T-helper 9 cell (primary cell): ENCODE data around the gene PHF2.

Source experiments
- DNase-seq: peaks from one replicate; pipeline ENCODE4 v3.0.0-alpha.2; 2020
- total RNA-seq, 2 donors: gene quantifications; one replicate each; lab custom pipeline; 2026; lab: John Stamatoyannopoulos, UW

Gene PHF2
- total RNA-seq = 76.3 to 86.6 reads per million in 2 donors

GRCh38 chr9:93576258-93577077, at the start of gene PHF2:
Gene PHF2, plus strand, starts transcription at chr9:93576584. Its CDS starts 190 bp downstream, at chr9:93576774.
- DNase-seq = peak; percentile 20

GRCh38 chr9:93531374-93531773, 45.0 kb upstream of the PHF2 start:
- no peak for DNase-seq

GRCh38 chr9:93532141-93532540, 44.2 kb upstream of the PHF2 start:
- no peak for DNase-seq

- no peak for DNase-seq
These were observed 42.5 kb upstream of the PHF2 start for GRCh38 chr9:93533863-93534262.

GRCh38 chr9:93536167-93536566, 40.2 kb upstream of the PHF2 start:
- DNase-seq = no peak

- DNase-seq = no peak
These were observed 39.5 kb upstream of the PHF2 start for GRCh38 chr9:93536874-93537273.

- no peak for DNase-seq
These were observed 36.1 kb upstream of the PHF2 start for GRCh38 chr9:93540305-93540704.

- no peak for DNase-seq
These were observed 35.4 kb upstream of the PHF2 start for GRCh38 chr9:93541005-93541404.

GRCh38 chr9:93541581-93542349, 34.6 kb upstream of the PHF2 start:
- DNase-seq = no peak

- DNase-seq = no peak
These were observed 33.3 kb upstream of the PHF2 start for GRCh38 chr9:93543117-93543516.

- no peak for DNase-seq
These were observed 30.0 kb upstream of the PHF2 start for GRCh38 chr9:93546356-93546755.

- DNase-seq = no peak
These were observed 26.8 kb upstream of the PHF2 start for GRCh38 chr9:93549611-93550010.

GRCh38 chr9:93552923-93553322, 23.5 kb upstream of the PHF2 start:
- no peak for DNase-seq

- DNase-seq = no peak
These were observed 21.0 kb upstream of the PHF2 start for GRCh38 chr9:93555370-93555769.

- DNase-seq = no peak
These were observed 18.8 kb upstream of the PHF2 start for GRCh38 chr9:93557366-93558137.

- no peak for DNase-seq
These were observed 17.9 kb upstream of the PHF2 start for GRCh38 chr9:93558503-93558902.

GRCh38 chr9:93560991-93561390, 15.4 kb upstream of the PHF2 start:
- no peak for DNase-seq

- no peak for DNase-seq
These were observed 14.2 kb upstream of the PHF2 start for GRCh38 chr9:93562157-93562556.

- DNase-seq = no peak
These were observed 11.3 kb upstream of the PHF2 start for GRCh38 chr9:93565089-93565488.

GRCh38 chr9:93566408-93567270, 9.7 kb upstream of the PHF2 start:
- peak; percentile 100 for DNase-seq

GRCh38 chr9:93567271-93567959, 9.0 kb upstream of the PHF2 start:
- DNase-seq = no peak

GRCh38 chr9:93568169-93568568, 8.2 kb upstream of the PHF2 start:
- DNase-seq = no peak
